Measurements from ENCODE around the gene ZNF804B.

Gene ZNF804B

DNA sequence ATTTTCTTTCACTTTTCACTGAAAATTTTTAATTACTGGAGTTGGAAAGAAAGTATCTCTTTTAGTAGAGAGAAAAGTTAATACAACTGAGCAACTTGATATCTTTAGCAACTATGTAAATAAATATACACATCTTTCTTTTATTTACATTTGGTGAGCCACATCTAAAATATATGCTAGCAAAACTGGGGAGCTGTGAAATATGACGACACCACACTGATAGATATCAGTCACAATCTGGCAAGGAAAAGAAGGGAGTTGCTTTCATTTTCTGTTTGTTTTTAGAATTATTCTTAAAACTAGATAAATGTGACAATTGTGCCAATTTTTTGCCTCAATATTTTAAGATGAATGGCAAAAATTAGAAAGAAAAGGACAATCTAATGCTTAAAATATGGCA lies 2.7 kb upstream of the ZNF804B start:
- H3K4me2 ChIP-seq (ENCODE audit: low read length): no peak overlapping the region
- peaks cover 5% of the 10 kb centered on the region for H3K27me3 ChIP-seq (ENCODE audit: control insufficient read depth, insufficient read depth, low read length)
- TF ChIP-seq, protein P1, sequence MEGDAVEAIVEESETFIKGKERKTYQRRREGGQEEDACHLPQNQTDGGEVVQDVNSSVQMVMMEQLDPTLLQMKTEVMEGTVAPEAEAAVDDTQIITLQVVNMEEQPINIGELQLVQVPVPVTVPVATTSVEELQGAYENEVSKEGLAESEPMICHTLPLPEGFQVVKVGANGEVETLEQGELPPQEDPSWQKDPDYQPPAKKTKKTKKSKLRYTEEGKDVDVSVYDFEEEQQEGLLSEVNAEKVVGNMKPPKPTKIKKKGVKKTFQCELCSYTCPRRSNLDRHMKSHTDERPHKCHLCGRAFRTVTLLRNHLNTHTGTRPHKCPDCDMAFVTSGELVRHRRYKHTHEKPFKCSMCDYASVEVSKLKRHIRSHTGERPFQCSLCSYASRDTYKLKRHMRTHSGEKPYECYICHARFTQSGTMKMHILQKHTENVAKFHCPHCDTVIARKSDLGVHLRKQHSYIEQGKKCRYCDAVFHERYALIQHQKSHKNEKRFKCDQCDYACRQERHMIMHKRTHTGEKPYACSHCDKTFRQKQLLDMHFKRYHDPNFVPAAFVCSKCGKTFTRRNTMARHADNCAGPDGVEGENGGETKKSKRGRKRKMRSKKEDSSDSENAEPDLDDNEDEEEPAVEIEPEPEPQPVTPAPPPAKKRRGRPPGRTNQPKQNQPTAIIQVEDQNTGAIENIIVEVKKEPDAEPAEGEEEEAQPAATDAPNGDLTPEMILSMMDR (IDR thresholded peaks at IDR 0.05): no peak
- H3K9me3 ChIP-seq (ENCODE audit: control insufficient read depth, low read length): no peaks in the 10 kb centered on the region
- no peak overlapping the region for H2AFZ ChIP-seq
- H3K4me1 ChIP-seq: no peaks in the 10 kb centered on the region
- no peaks in the 10 kb centered on the region for H3K36me3 ChIP-seq (ENCODE audit: control insufficient read depth, insufficient read depth, low read length)
- H3K27ac ChIP-seq: no peak overlapping the region
- H3K4me3 ChIP-seq (ENCODE audit: low read depth, low read length): no peak overlapping the region
- H3K9ac ChIP-seq: no peak overlapping the region
- no peaks in the 10 kb centered on the region for H3K79me2 ChIP-seq

DNA sequence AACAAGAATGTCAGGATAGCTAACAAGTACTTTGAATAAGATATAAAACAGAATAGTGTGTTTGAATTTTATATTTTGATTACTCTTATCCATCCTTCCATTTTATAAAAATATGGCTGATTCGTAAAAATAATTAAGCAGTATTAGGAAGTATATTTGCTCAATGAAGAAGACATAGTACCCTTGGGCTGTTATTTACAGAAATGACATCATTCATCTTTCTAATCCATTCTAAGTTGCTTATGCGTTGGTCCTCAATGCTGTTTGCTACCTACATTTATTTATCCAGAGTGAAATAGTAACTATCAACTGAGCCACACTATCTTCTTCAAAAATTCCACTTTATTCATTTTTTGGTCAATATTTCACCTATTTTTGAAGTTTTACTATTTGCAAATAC lies 2.1 kb upstream of the ZNF804B start:
- no peak overlapping the region for H3K4me3 ChIP-seq (ENCODE audit: low read depth, low read length)
- H3K4me2 ChIP-seq (ENCODE audit: low read length): no peak overlapping the region
- H3K27me3 ChIP-seq (ENCODE audit: control insufficient read depth, insufficient read depth, low read length): peaks cover 5% of the 10 kb centered on the region
- H3K27ac ChIP-seq: no peak overlapping the region
- H3K9me3 ChIP-seq (ENCODE audit: control insufficient read depth, low read length): no peaks in the 10 kb centered on the region
- TF ChIP-seq, protein P1 (IDR thresholded peaks at IDR 0.05): no peak
- no peaks in the 10 kb centered on the region for H3K36me3 ChIP-seq (ENCODE audit: control insufficient read depth, insufficient read depth, low read length)
- no peak overlapping the region for H3K9ac ChIP-seq
- no peaks in the 10 kb centered on the region for H3K4me1 ChIP-seq
- no peak overlapping the region for H2AFZ ChIP-seq
- no peaks in the 10 kb centered on the region for H3K79me2 ChIP-seq

DNA sequence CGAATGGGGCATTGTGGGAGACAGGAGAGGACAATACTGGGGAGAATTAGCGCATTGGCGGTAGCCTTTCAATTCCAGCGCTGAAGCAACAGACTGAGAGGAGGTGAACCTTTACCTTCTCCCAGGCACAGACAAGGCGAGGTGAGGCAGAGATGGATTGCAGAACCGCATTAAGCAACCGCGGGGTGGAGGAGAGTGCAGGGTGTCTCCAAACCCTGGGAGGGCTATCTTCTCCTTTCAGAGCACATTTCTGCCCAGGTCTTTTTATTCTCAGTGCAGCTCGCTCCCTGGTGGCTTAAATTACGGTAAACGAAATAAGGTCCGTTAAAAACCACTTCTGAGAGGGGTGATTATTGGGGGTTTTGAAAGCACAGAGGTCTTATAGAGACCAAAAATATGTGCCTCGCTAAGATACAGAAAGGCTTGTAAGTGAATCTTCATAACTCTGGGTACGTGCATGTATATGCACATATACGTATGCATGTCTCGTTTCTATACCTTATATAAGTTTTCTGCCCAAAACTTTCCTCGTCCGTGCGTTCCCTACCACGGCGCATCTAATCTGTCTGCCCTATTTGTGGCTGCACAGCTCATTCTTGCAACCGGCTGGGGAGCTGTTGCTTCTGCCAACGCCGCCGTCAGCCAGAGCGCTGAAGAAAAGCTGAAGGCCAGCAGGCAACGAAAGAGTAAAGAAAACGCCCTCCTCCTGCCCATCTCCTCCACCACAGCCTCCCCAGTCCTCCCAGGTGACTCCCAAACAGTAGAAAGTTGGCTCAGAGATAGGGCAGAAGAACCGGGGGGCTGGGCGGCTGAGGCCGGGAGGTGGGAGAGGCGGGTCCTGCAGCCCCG lies 895 bp upstream of the ZNF804B start:
- Histone ChIP-seq H3K9me3 (ENCODE audit: control insufficient read depth, low read length) (no peaks in the 10 kb centered on the region), H3K27ac (no peak overlapping the region), H3K79me2 (no peaks in the 10 kb centered on the region), H3K36me3 (ENCODE audit: control insufficient read depth, insufficient read depth, low read length) (no peaks in the 10 kb centered on the region), H3K4me2 (ENCODE audit: low read length) (peak overlapping the region; percentile 78), H3K4me3 (ENCODE audit: low read depth, low read length) (peak overlapping the region; percentile 39), H3K27me3 (ENCODE audit: control insufficient read depth, insufficient read depth, low read length) (peaks cover 5% of the 10 kb centered on the region), H2AFZ (peak overlapping the region; percentile 39), H3K4me1 (no peaks in the 10 kb centered on the region), H3K9ac (no peak overlapping the region)
- TF ChIP-seq, protein P1 (IDR thresholded peaks at IDR 0.05): no peak

DNA sequence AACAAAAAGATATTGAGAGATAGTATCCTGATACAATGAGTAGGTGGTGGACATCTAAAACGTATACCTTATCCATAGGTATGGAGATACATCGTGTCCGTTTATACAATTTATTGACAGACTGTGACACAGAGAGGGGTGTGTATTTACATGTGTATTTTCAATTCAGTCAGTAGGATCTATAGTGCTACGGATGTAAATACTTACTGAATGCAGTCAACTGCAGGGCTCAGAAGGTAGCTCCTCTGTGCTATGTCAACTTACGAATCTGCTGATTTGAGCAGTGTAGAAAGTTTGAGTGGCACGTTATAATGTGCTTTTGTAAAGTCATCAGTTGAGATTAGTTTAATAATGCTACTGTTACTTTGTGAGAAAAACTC lies 626 bp downstream of the ZNF804B start:
- H3K4me3 ChIP-seq (ENCODE audit: low read depth, low read length): no peak overlapping the region
- TF ChIP-seq, protein P1 (IDR thresholded peaks at IDR 0.05): no peak
- no peak overlapping the region for H3K9ac ChIP-seq
- no peaks in the 10 kb centered on the region for H3K79me2 ChIP-seq
- H2AFZ ChIP-seq: no peak overlapping the region
- no peaks in the 10 kb centered on the region for H3K4me1 ChIP-seq
- no peak overlapping the region for H3K4me2 ChIP-seq (ENCODE audit: low read length)
- peaks cover 5% of the 10 kb centered on the region for H3K27me3 ChIP-seq (ENCODE audit: control insufficient read depth, insufficient read depth, low read length)
- H3K27ac ChIP-seq: no peak overlapping the region
- H3K36me3 ChIP-seq (ENCODE audit: control insufficient read depth, insufficient read depth, low read length): no peaks in the 10 kb centered on the region
- no peaks in the 10 kb centered on the region for H3K9me3 ChIP-seq (ENCODE audit: control insufficient read depth, low read length)

DNA sequence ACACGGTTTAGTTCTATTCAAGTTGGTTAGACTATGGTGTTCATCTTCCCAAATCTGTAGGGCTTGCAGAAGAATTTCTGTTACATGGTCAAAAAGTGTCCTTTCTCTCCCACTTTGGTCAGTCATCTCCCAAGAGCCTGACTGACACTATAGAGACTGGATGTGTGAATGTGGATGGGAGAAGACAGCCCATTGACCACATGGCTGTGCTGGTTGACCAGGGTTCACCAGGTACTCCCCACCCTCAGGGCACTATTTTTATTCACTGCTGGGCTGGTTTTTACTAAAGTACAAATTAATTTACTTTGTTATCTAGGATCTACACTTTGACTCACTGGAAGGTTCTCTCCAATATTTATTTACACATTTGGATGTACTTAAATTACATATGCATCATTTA lies 2.3 kb downstream of the ZNF804B start:
- H2AFZ ChIP-seq: no peak overlapping the region
- no peak overlapping the region for H3K27ac ChIP-seq
- no peaks in the 10 kb centered on the region for H3K79me2 ChIP-seq
- TF ChIP-seq, protein P1 (IDR thresholded peaks at IDR 0.05): no peak
- no peaks in the 10 kb centered on the region for H3K9me3 ChIP-seq (ENCODE audit: control insufficient read depth, low read length)
- H3K4me2 ChIP-seq (ENCODE audit: low read length): no peak overlapping the region
- no peaks in the 10 kb centered on the region for H3K4me1 ChIP-seq
- no peak overlapping the region for H3K9ac ChIP-seq
- no peaks in the 10 kb centered on the region for H3K36me3 ChIP-seq (ENCODE audit: control insufficient read depth, insufficient read depth, low read length)
- peaks cover 5% of the 10 kb centered on the region for H3K27me3 ChIP-seq (ENCODE audit: control insufficient read depth, insufficient read depth, low read length)
- H3K4me3 ChIP-seq (ENCODE audit: low read depth, low read length): no peak overlapping the region
